UCSD-AML1 (cell line): ENCODE measurements around the gene MCTS1.
A peak's percentile ranks its signal among the peaks of the same experiment; 100 is the strongest.
"Not testable (repeated sequence)": the region's sequence is repeated elsewhere in the genome, so short reads cannot be mapped to it uniquely, and the experiment has no call there.

Experiments used
- DNase-seq: peaks from one replicate; lab custom pipeline; 2025; ENCODE audit not compliant: unreplicated experiment; lab: John Stamatoyannopoulos, UW

Gene MCTS1

DNA sequence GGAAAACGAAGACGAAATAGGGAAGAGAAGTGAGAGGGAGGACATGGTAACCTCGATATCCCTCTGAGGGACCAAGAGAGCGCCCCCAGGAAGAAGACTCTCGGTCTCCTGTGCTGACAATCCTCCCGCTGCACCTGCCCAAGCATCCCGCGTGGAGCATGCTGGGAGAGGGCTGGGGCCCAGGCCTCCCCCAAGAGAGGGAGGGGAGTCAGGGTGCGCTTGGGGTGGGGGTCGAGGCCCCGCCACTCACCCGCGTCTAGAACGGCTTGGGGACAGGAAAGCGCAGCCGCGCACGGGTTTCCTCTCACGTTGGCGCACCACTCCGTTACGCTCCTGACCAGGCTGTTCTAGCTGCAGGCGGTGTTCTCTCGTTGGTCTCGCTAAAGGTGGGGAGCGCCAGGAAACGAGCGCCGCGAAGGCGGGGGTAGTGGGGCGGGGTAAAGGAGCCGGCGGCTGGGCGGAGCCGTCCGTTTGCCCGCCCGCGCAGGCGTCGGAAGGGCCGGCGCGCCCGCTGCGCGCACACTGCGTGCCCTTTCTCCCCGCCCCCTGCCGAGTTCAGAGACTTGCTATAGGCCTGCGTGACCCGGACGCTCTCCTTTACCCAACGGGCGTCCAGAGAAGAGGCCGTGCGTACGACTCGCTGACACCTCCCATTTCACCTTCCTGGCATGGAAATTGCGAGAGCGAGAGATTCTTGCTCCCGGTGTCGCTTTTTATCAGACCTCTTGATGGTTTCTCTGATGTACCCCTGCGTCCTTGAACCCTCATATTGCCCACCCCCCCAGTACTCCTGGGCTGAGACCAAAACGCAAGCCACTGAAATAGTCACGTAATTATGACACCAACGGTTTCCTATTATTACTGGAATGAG is 26.0 kb downstream of the MCTS1 start, which contains the start of gene C1GALT1C1:
TSS of gene C1GALT1C1 (minus strand) at position 388 of the 871 bp plus-strand sequence. CDS start 2,888 bp downstream, outside the sequence.
- peak; percentile 93 for DNase-seq

GRCh38 chrX:120638619-120639018 is 34.7 kb downstream of the MCTS1 start:
- no peak for DNase-seq

- no peak for DNase-seq
Measured at GRCh38 chrX:120642871-120643270, 39.0 kb downstream of the MCTS1 start.

GRCh38 chrX:120647127-120647526 is 43.2 kb downstream of the MCTS1 start:
- no peak for DNase-seq

DNA sequence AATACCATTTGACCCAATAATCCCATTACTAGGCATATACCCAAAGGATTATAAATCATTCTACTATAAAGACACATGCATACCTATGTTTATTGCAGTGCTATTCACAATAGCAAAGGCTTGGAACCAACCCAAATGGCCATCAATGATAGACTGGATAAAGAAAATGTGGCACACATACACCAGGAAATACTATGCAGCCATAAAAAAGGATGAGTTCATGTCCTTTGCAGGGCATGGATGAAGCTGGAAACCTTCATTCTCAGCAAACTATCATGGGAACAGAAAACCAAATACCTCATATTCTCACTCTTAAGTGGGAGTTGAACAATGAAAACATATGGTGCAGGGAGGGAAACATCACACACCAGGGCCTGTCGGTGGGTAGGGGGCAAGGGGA is 48.4 kb downstream of the MCTS1 start:
- not testable (repeated sequence) for DNase-seq

DNA sequence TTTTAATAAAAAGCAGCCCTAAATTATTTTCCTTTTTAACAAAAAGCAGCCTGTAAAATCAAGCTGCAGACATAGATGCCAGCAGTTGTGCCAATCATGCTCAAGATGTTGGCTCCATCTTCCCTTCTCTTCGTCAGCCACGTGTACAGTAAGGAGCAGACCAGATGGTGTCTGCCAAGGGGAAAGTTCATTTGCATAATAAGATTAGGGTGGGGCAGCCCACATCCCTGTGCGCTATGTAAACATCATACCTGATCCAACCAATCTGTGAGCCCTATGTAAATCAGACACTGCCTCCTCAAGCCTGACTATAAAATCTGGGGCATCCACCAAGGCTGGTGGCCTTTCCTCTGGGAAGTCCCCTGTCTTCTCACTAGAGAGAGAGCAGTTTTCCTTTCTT is 49.1 kb downstream of the MCTS1 start:
- DNase-seq, result no peak

GRCh38 chrX:120660637-120661036 is 56.7 kb downstream of the MCTS1 start:
- no peak for DNase-seq
